WTC11 (cell line): ENCODE results near the gene GPR62. TPM values are rescaled to one million over a fixed set of nuclear protein-coding genes. Genes with fewer than 3 reads are reported as not detected.
A peak's percentile ranks its signal among the peaks of the same experiment; 100 is the strongest.

Experiments
- ATAC-seq: fragments of 200-7000 bp; cut with Tn5 transposase; 2 replicates; pipeline ENCODE4 v1.10.0; 2021; ENCODE audit warnings: mild to moderate bottlenecking, moderate library complexity
- CTCF ChIA-PET: fragments of 300-600 bp; sonication (Branson Sonifier 250); formaldehyde crosslinking; loops from one replicate; lab custom pipeline; 2021; ENCODE audit warnings: antibody characterized with exemption; lab: Charles Lee
- POLR2A ChIA-PET: fragments of 350-600 bp; sonication (Branson Sonifier 250); formaldehyde crosslinking; loops from one replicate; lab custom pipeline; 2021; ENCODE audit warnings: antibody characterized with exemption; lab: Charles Lee
- DNase-seq: peaks from one replicate; pipeline ENCODE4 v3.0.0; 2021; ENCODE audit warnings: low spot score
- H3K27ac Mint-ChIP-seq: 2 replicates; pipeline ENCODE4 v1.8.0; 2021; ENCODE audit warnings: mixed read lengths
- H3K27me3 Mint-ChIP-seq: 2 replicates; pipeline ENCODE4 v1.8.0; 2021; ENCODE audit warnings: low read depth, mild to moderate bottlenecking, moderate library complexity, mixed read lengths
- H3K36me3 Mint-ChIP-seq: 2 replicates; pipeline ENCODE4 v1.8.0; 2021; ENCODE audit warnings: mixed read lengths
- H3K4me1 Mint-ChIP-seq: 2 replicates; pipeline ENCODE4 v1.8.0; 2022; ENCODE audit warnings: mixed read lengths
- H3K4me3 Mint-ChIP-seq: 2 replicates; pipeline ENCODE4 v1.8.0; 2021; ENCODE audit warnings: mild to moderate bottlenecking, moderate library complexity, mixed read lengths
- H3K9me3 Mint-ChIP-seq: 2 replicates; pipeline ENCODE4 v1.8.0; 2021; ENCODE audit warnings: mixed read lengths
- AFF4 ChIP-seq: sonication (generic); formaldehyde crosslinking; IDR thresholded peaks from 2 replicates; pipeline ENCODE4 v1.8.1; 2023; ENCODE audit warnings: mild to moderate bottlenecking, missing genetic modification reagents, borderline replicate concordance
- AR ChIP-seq: fragments of 250-450 bp; sonication (Bioruptor Pico); IDR thresholded peaks from 2 replicates; pipeline ENCODE4 v1.9.0; 2021; ENCODE audit warnings: mild to moderate bottlenecking
- ARID4B ChIP-seq: sonication (generic); formaldehyde crosslinking; IDR thresholded peaks from 2 replicates; pipeline ENCODE4 v1.8.0; 2023; ENCODE audit warnings: missing genetic modification reagents, mild to moderate bottlenecking, borderline replicate concordance
- ATF2 ChIP-seq: sonication (generic); formaldehyde crosslinking; IDR thresholded peaks from 2 replicates; pipeline ENCODE4 v1.8.1; 2022; ENCODE audit warnings: low read depth, missing genetic modification reagents, borderline replicate concordance
- E2F5 ChIP-seq: sonication (generic); formaldehyde crosslinking; IDR thresholded peaks from 2 replicates; pipeline ENCODE4 v1.8.1; 2022; ENCODE audit warnings: mild to moderate bottlenecking, moderate library complexity, missing genetic modification reagents
- EMX1 ChIP-seq: fragments of 250-450 bp; sonication (Bioruptor Pico); IDR thresholded peaks from 2 replicates; pipeline ENCODE4 v1.8.0; 2021; ENCODE audit warnings: mild to moderate bottlenecking
- ETV6 ChIP-seq: sonication (generic); formaldehyde crosslinking; IDR thresholded peaks from 2 replicates; pipeline ENCODE4 v1.8.1; 2022; ENCODE audit warnings: mild to moderate bottlenecking, missing genetic modification reagents
- FOXP1 ChIP-seq: sonication (generic); formaldehyde crosslinking; IDR thresholded peaks from 2 replicates; pipeline ENCODE4 v1.8.0; 2022; ENCODE audit warnings: missing genetic modification reagents, mild to moderate bottlenecking, moderate library complexity, borderline replicate concordance
- GABPB1 ChIP-seq: sonication (generic); formaldehyde crosslinking; IDR thresholded peaks from 2 replicates; pipeline ENCODE4 v1.8.1; 2023; ENCODE audit warnings: mild to moderate bottlenecking, missing genetic modification reagents
- JAZF1 ChIP-seq: fragments of 250-450 bp; sonication (Bioruptor Pico); IDR thresholded peaks from 2 replicates; pipeline ENCODE4 v1.9.0; 2021; ENCODE audit warnings: moderate library complexity, mild to moderate bottlenecking, inconsistent platforms
- KAT7 ChIP-seq: sonication (generic); formaldehyde crosslinking; IDR thresholded peaks from 2 replicates; pipeline ENCODE4 v1.8.1; 2023; ENCODE audit warnings: missing genetic modification reagents, mild to moderate bottlenecking, borderline replicate concordance
- MLX ChIP-seq: sonication (generic); formaldehyde crosslinking; IDR thresholded peaks from 2 replicates; pipeline ENCODE4 v1.8.1; 2023; ENCODE audit warnings: mild to moderate bottlenecking, missing genetic modification reagents, moderate library complexity
- SP1 ChIP-seq: sonication (generic); formaldehyde crosslinking; conservative IDR thresholded peaks from 2 replicates; pipeline ENCODE4 v1.8.1; 2022; ENCODE audit warnings: missing genetic modification reagents
- USF1 ChIP-seq: sonication (generic); formaldehyde crosslinking; IDR thresholded peaks from 2 replicates; pipeline ENCODE4 v1.8.0; 2022; ENCODE audit warnings: mild to moderate bottlenecking, missing genetic modification reagents
- ZNF219 ChIP-seq: sonication (generic); formaldehyde crosslinking; IDR thresholded peaks from 2 replicates; pipeline ENCODE4 v1.8.0; 2023; ENCODE audit warnings: missing genetic modification reagents, mild to moderate bottlenecking, borderline replicate concordance
- ZNF232 ChIP-seq: sonication (generic); formaldehyde crosslinking; IDR thresholded peaks from 2 replicates; pipeline ENCODE4 v1.8.0; 2022; ENCODE audit warnings: mild to moderate bottlenecking, missing genetic modification reagents
- ZNF416 ChIP-seq: fragments of 250-450 bp; sonication (Bioruptor Pico); IDR thresholded peaks from 2 replicates; pipeline ENCODE4 v1.9.0; 2021; ENCODE audit warnings: mild to moderate bottlenecking, inconsistent platforms
- ZSCAN18 ChIP-seq: fragments of 250-450 bp; sonication (Bioruptor Pico); IDR thresholded peaks from 2 replicates; pipeline ENCODE4 v2.1.2; 2022; ENCODE audit warnings: mild to moderate bottlenecking, moderate library complexity
- total RNA-seq: library from RNA; stranded (reverse); gene quantifications from 3 replicates; pipeline ENCODE4 v1.2.3, GENCODE V29; 2021

Gene GPR62
- total RNA-seq, 1 experiment from 2014 or later, result 0.24 TPM

GRCh38 chr3:51995346-51996163, 40.4 kb downstream of the GPR62 start, which contains the start of gene RPL29:
TSS of gene RPL29 (minus strand) at chr3:51995895. CDS start at chr3:51995461, 434 bp downstream.
- ChIA-PET CTCF (interaction anchor here (0.7 to 1.7 kb wide), 17 partner anchors 9 to 451 kb away, joined by 3 to 27 read pairs (median 5); partner anchors contain the start of genes ABHD14A, ABHD14B, ACY1 and DUSP7), POLR2A (interaction anchor here (0.5 to 1.9 kb wide), 16 partner anchors 8 to 430 kb away, joined by 3 to 14 read pairs (median 4); partner anchors contain the start of genes ABHD14B, ACY1, GPR62 and PCBP4)
- Mint-ChIP-seq H3K27ac (peak within 1 kb of the TSS; percentile 100), H3K27me3 (no peaks in the 10 kb centered on the region), H3K9me3 (0 out of 2 replicates have a peak, but pooled peaks cover 2% of the 10 kb centered on the region), H3K36me3 (peaks cover 46% of the 10 kb centered on the region), H3K4me3 (peak within 1 kb of the TSS; percentile 99), H3K4me1 (peaks cover 33% of the 10 kb centered on the region)
- DNase-seq (peak; percentile 92), ATAC-seq (peak; percentile 85)
- TF ChIP-seq ZNF219 (CRISPR knock-in tag) (no peak), KAT7 (CRISPR knock-in tag) (peak; percentile 85; the same call in 1 of the 2 replicates), AR (0 out of 2 replicates have a peak, but pooled peaks have one; percentile 35), EMX1 (CRISPR knock-in tag) (peak; percentile 56; the same call in 1 of the 2 replicates), ZNF416 (peak; percentile 8; the same call in 1 of the 2 replicates), MLX (no peak), ARID4B (CRISPR knock-in tag) (peak; percentile 94), ZNF232 (peak; percentile 35; the same call in 1 of the 2 replicates), ETV6 (CRISPR knock-in tag) (peak; percentile 87; the same call in 1 of the 2 replicates), FOXP1 (peak; percentile 93), E2F5 (CRISPR knock-in tag) (no peak), USF1 (CRISPR knock-in tag) (peak; percentile 62; the same call in 1 of the 2 replicates), AFF4 (CRISPR knock-in tag) (peak; percentile 87; the same call in 1 of the 2 replicates), SP1 (peak; percentile 90), ATF2 (CRISPR knock-in tag) (no peak), ZSCAN18 (CRISPR knock-in tag) (no peak), GABPB1 (CRISPR knock-in tag) (peak; percentile 92), JAZF1 (no peak)
